AG09309 (cell line): ENCODE results near the gene SARM1.

Source experiments
- DNase-seq: peaks from one replicate; pipeline ENCODE4 v3.0.0-alpha.2; 2010; ENCODE audit warnings: low read depth
- H3K4me3 ChIP-seq: 2 replicates; pipeline ENCODE4 v1.5.1; 2011; ENCODE audit warnings: mild to moderate bottlenecking, low read depth, low read length, moderate library complexity; ENCODE audit not compliant: control insufficient read depth
- TF ChIP-seq, protein P1 (sequence below): IDR thresholded peaks from 2 replicates; pipeline ENCODE4 v1.5.1; 2011; ENCODE audit warnings: mild to moderate bottlenecking, low read depth, low read length, inconsistent platforms; ENCODE audit not compliant: insufficient read depth, control insufficient read depth; ENCODE audit errors: missing control alignments

The SARM1 gene

DNA sequence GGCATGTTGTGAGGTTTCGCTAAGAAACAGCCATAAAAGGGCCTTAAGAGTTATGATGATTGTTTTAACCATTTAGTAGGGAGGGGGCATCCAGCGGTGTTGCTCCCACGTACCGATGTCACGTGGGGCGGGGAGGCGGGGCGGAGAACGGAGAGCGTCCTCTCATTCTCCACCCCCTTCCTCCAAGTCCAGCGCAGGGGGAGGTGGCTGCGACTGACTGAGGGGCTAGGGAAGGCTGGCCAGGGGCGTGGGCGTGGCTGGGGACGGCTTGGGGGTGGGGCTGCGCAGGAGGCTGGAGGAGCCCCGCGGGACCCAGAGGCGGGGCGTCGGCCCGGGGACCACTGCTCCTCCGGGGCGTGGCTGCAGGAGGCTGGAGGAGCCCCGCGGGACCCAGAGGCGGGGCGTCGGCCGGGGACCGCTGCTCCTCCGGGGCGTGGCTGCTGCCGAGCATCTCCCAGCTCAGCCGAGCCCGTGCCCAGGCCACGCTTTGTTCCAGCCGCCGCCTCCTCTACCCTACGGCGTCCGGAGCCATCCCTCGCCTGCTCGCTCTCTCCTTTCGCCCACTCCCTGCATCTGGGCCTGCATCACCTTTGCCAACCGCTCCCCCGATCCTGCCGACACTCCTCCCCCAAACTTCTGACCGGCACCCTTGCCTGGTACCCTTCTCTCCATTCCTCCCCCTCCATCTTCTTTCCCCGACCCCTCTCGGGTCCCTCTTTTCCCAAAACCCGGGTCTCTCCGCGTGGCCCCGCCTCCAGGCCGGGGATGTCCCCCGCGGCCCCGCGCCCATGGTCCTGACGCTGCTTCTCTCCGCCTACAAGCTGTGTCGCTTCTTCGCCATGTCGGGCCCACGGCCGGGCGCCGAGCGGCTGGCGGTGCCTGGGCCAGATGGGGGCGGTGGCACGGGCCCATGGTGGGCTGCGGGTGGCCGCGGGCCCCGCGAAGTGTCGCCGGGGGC is at the start of gene SARM1:
Gene SARM1 (plus strand): TSS at position 450 of the 958 bp plus-strand sequence. CDS start 339 bp downstream, at position 789.
- TF ChIP-seq, protein P1, sequence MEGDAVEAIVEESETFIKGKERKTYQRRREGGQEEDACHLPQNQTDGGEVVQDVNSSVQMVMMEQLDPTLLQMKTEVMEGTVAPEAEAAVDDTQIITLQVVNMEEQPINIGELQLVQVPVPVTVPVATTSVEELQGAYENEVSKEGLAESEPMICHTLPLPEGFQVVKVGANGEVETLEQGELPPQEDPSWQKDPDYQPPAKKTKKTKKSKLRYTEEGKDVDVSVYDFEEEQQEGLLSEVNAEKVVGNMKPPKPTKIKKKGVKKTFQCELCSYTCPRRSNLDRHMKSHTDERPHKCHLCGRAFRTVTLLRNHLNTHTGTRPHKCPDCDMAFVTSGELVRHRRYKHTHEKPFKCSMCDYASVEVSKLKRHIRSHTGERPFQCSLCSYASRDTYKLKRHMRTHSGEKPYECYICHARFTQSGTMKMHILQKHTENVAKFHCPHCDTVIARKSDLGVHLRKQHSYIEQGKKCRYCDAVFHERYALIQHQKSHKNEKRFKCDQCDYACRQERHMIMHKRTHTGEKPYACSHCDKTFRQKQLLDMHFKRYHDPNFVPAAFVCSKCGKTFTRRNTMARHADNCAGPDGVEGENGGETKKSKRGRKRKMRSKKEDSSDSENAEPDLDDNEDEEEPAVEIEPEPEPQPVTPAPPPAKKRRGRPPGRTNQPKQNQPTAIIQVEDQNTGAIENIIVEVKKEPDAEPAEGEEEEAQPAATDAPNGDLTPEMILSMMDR, result no peak
- H3K4me3 ChIP-seq, result peak within 1 kb of the TSS; percentile 85
- DNase-seq, result peak; percentile 46

DNA sequence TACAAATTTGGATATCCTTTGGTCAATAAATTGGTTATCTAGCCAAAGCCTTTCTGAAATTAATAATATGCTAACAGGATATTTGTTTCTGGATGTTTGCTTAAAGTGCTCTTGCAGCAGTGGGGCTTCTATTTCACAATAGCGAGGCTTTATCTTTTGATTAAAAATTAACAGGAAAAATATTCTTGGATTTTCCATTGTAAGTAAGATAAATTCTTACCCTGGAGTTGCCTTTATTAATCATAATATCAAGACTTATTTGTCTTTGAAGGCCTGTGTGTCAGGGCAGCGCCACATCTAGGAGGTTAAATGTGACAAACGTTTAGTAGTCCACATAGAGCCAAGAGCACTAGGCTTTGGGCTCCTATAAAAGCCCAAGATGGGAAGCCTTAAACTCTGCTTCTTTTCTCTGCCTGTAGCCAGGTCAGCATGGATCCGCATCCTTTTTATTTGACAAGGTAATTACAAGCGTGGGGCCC is 47.2 kb upstream of the SARM1 start:
- DNase-seq, result no peak
- TF ChIP-seq, protein P1, result no peak
- H3K4me3 ChIP-seq, result no peak overlapping the region

DNA sequence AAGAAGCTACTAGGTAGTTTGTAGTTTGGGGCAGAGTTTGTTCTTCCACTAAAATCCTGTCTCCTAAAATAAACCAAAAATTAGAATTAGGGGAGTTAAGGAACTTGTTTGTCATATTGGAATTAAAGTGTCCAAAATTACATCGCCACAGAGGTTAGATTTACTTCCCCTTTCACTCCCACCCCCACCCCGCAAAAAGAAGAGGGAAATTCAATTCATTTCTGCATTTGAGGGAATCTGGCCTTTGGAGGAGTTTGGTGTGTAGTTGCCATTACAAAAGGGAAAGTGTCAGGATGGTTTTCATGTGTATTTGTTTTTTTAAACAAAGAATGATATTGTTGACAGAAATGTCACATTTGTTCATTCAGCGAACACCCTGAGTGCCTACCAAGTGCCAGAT is 46.7 kb upstream of the SARM1 start:
- no peak overlapping the region for H3K4me3 ChIP-seq
- TF ChIP-seq, protein P1, result no peak
- DNase-seq, result no peak

DNA sequence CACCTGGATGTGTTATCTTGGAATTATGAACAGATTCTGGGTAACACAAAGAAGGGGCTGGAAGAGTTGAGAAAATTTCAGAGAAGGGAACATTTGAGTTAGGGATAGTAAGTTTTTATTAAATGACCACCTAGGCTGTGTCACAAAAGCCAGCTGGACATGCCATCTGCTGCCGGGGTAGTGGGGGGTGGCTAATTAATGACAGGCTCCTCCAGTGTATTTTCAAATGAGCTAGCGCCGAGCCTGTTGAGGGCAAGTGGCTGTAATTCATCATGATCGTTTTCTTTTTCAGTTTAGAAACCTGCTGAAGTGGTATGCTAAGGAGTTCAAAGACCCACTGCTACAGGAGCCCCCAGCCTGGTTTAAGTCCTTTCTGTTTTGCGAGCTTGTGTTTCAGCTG is 46.3 kb upstream of the SARM1 start:
- TF ChIP-seq, protein P1, result no peak
- no peak overlapping the region for H3K4me3 ChIP-seq
- DNase-seq, result no peak

DNA sequence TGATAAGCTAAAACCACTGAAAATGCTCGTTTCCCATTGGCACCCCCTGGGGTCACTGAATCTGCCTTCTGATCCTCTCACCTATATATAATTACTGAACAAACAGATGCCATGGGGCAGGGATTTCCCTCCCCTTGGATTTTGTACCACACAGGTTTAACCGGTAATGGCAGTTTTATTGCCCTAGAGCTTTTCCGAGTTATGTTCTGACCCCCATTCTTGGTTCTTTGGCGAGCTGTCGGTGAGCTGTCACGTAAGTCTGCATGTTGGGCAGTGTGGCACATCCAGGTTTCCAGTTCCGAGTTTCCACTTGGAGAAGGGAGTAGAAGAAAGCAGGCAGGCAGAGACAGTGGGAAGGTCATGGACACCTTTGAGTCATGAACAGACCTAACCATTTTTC is 45.4 kb upstream of the SARM1 start:
- TF ChIP-seq, protein P1, result no peak
- DNase-seq, result no peak
- no peak overlapping the region for H3K4me3 ChIP-seq

DNA sequence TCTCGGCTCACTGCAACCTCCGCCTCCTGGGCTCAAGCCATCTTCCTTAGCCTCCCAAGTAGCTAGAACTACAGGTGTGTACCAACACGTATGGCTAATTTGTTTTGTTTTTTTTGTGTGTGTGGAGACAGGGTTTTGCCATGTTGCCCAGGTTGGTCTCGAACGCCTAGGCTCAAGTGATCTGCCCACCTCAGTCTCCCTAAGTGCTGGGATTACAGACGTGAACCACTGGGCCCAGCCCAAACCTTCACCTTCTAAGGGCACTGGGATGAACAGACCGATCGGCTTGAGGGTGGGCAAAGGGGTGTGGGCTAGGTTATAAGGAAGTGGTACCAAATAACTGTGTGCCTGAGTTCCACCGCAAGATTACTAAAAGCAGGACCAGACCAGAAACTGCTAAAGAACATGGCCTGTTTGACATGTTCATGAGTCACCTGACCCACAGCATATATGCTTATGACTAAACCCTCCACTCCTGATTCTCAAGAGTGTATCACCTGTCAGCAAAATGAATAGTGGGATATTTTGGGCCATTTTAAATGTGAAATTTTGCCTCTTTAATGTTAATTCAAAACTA is 44.4 kb upstream of the SARM1 start:
- DNase-seq, result no peak
- no peak overlapping the region for H3K4me3 ChIP-seq
- TF ChIP-seq, protein P1, result no peak
